DOHH2 (cell line): Measurements from ENCODE around the gene FAM53A.

Experiments
- H3F3A ChIP-seq: fragments of 200-600 bp; sonication (generic), shearing (Covaris generic); 2 replicates; pipeline ENCODE4 v1.6.0; 2016; ENCODE audit warnings: antibody characterized with exemption, mild to moderate bottlenecking; ENCODE audit not compliant: control insufficient read depth, insufficient read depth
- H3K27ac ChIP-seq: fragments of 200-600 bp; sonication (generic); 2 replicates; pipeline ENCODE4 v1.5.1; 2014; ENCODE audit warnings: low read depth, mild to moderate bottlenecking, low read length, moderate library complexity
- H3K27me3 ChIP-seq: fragments of 200-600 bp; sonication (generic); 2 replicates; pipeline ENCODE4 v1.6.1; 2014; ENCODE audit warnings: mild to moderate bottlenecking, low read length, mixed read lengths; ENCODE audit not compliant: control insufficient read depth
- H3K36me3 ChIP-seq: fragments of 200-600 bp; sonication (generic); 2 replicates; pipeline ENCODE4 v1.6.1; 2014; ENCODE audit warnings: mild to moderate bottlenecking, low read length, moderate library complexity, mixed read lengths; ENCODE audit not compliant: control insufficient read depth
- H3K4me1 ChIP-seq: fragments of 200-600 bp; sonication (generic); 2 replicates; pipeline ENCODE4 v1.6.1; 2014; ENCODE audit warnings: mild to moderate bottlenecking, low read length, mixed read lengths; ENCODE audit not compliant: control insufficient read depth
- H3K4me2 ChIP-seq: fragments of 200-600 bp; sonication (generic); 2 replicates; pipeline ENCODE4 v1.6.0; 2014; ENCODE audit warnings: mild to moderate bottlenecking, low read length, moderate library complexity
- H3K4me3 ChIP-seq: fragments of 200-600 bp; sonication (generic); 2 replicates; pipeline ENCODE4 v1.5.1; 2014; ENCODE audit warnings: mild to moderate bottlenecking, low read length, mixed read lengths
- H3K79me2 ChIP-seq: fragments of 200-600 bp; sonication (generic); 2 replicates; pipeline ENCODE4 v1.6.1; 2014; ENCODE audit warnings: mild to moderate bottlenecking, low read length, mixed read lengths; ENCODE audit not compliant: control insufficient read depth
- H3K9me2 ChIP-seq: fragments of 200-600 bp; sonication (generic); replicated peaks from 2 replicates; pipeline ENCODE4 v1.6.1; 2014; ENCODE audit warnings: mild to moderate bottlenecking, low read length, mixed read lengths; ENCODE audit not compliant: control insufficient read depth
- H3K9me3 ChIP-seq: fragments of 200-600 bp; sonication (generic); 2 replicates; pipeline ENCODE4 v1.6.1; 2014; ENCODE audit warnings: antibody characterized with exemption, low read length, mixed read lengths; ENCODE audit not compliant: control insufficient read depth, insufficient read depth
- H4K20me1 ChIP-seq: fragments of 200-600 bp; sonication (generic); 2 replicates; pipeline ENCODE4 v1.6.0; 2014; ENCODE audit warnings: low read depth, mild to moderate bottlenecking, antibody characterized with exemption, low read length, moderate library complexity; ENCODE audit not compliant: control insufficient read depth, insufficient read depth
- EZH2phosphoT487 ChIP-seq: fragments of 200-600 bp; sonication (generic); IDR thresholded peaks from 2 replicates; pipeline ENCODE4 v1.6.1; 2017; ENCODE audit warnings: borderline replicate concordance, mild to moderate bottlenecking, antibody characterized with exemption, low read length, moderate library complexity, mixed read lengths
- TF ChIP-seq, protein P1 (sequence below): fragments of 200-600 bp; sonication (generic); IDR thresholded peaks from one replicate; pipeline ENCODE4 v1.5.1; 2014; ENCODE audit warnings: antibody characterized with exemption, mild to moderate bottlenecking, low read depth, low read length; ENCODE audit not compliant: poor library complexity, severe bottlenecking

Gene FAM53A

GRCh38 chr4:1647432-1647831, 36.7 kb downstream of the FAM53A start:
- H3K4me2 ChIP-seq = no peak overlapping the region
- H3F3A ChIP-seq = no peaks in the 10 kb centered on the region
- H3K4me3 ChIP-seq = no peak overlapping the region
- no peaks in the 10 kb centered on the region for H3K27me3 ChIP-seq
- H3K4me1 ChIP-seq = no peaks in the 10 kb centered on the region
- H3K9me2 ChIP-seq = no peaks in the 10 kb centered on the region
- no peak overlapping the region for H3K27ac ChIP-seq
- H3K79me2 ChIP-seq = no peaks in the 10 kb centered on the region
- no peaks in the 10 kb centered on the region for H4K20me1 ChIP-seq
- TF ChIP-seq, protein P1, sequence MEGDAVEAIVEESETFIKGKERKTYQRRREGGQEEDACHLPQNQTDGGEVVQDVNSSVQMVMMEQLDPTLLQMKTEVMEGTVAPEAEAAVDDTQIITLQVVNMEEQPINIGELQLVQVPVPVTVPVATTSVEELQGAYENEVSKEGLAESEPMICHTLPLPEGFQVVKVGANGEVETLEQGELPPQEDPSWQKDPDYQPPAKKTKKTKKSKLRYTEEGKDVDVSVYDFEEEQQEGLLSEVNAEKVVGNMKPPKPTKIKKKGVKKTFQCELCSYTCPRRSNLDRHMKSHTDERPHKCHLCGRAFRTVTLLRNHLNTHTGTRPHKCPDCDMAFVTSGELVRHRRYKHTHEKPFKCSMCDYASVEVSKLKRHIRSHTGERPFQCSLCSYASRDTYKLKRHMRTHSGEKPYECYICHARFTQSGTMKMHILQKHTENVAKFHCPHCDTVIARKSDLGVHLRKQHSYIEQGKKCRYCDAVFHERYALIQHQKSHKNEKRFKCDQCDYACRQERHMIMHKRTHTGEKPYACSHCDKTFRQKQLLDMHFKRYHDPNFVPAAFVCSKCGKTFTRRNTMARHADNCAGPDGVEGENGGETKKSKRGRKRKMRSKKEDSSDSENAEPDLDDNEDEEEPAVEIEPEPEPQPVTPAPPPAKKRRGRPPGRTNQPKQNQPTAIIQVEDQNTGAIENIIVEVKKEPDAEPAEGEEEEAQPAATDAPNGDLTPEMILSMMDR = no peak
- TF ChIP-seq EZH2phosphoT487 = no peak
- H3K9me3 ChIP-seq = peaks cover 8% of the 10 kb centered on the region; the same call in 1 of the 2 replicates
- H3K36me3 ChIP-seq = no peaks in the 10 kb centered on the region

- H3K27me3 ChIP-seq = no peaks in the 10 kb centered on the region
- no peaks in the 10 kb centered on the region for H3K36me3 ChIP-seq
- H3F3A ChIP-seq = no peaks in the 10 kb centered on the region
- no peaks in the 10 kb centered on the region for H3K79me2 ChIP-seq
- H3K4me2 ChIP-seq = no peak overlapping the region
- H3K27ac ChIP-seq = no peak overlapping the region
- H3K4me1 ChIP-seq = no peaks in the 10 kb centered on the region
- H3K4me3 ChIP-seq = no peak overlapping the region
- H4K20me1 ChIP-seq = no peaks in the 10 kb centered on the region
- TF ChIP-seq, protein P1 = no peak
- TF ChIP-seq EZH2phosphoT487 = no peak
- H3K9me3 ChIP-seq = peaks cover under 1% of the 10 kb centered on the region; the same call in 1 of the 2 replicates
- H3K9me2 ChIP-seq = no peaks in the 10 kb centered on the region
Measured at GRCh38 chr4:1646690-1647089, 37.4 kb downstream of the FAM53A start.

DNA sequence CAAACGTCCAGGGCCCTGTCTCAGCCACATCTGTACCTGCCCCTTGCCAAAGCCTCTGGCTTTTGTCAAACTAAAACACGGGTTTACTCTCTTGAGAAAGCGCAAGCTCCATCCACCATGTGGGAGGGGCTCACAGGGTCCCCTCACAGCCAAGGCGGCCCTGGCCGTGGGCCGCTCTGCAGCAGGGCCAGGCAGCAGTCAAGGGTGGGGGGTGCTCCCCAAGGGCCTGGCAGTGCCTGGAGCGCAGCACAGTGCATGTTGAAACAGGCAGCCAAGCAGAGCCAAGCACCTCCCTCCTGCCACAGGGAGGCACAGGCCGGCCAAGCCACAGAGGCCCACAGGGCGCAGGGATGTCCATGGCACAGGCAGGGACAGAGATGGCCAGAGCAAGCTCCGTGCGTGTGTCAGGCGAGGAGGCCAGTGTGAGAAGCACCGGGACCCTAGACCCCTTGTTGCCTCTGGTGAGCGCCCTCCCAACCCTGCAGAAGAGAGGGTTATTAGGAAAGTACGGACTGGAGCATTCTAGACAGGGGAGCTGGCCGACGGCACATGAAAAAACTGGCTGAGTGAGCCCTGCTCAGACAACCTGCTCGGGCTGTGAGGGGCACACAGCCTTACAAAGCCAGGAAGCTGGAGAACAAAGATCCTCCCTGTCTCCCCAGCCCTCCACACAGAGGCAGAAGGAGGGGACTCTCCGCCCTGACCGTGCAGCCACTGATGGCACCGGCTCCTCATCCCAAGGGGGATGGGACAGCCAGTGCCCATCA, 39.0 kb downstream of the FAM53A start:
- H3K9me2 ChIP-seq = no peaks in the 10 kb centered on the region
- no peaks in the 10 kb centered on the region for H3K36me3 ChIP-seq
- H3K27ac ChIP-seq = no peak overlapping the region
- no peaks in the 10 kb centered on the region for H3F3A ChIP-seq
- H3K4me2 ChIP-seq = no peak overlapping the region
- no peaks in the 10 kb centered on the region for H3K9me3 ChIP-seq
- no peaks in the 10 kb centered on the region for H4K20me1 ChIP-seq
- no peaks in the 10 kb centered on the region for H3K79me2 ChIP-seq
- TF ChIP-seq, protein P1 = no peak
- TF ChIP-seq EZH2phosphoT487 = no peak
- H3K4me1 ChIP-seq = no peaks in the 10 kb centered on the region
- H3K4me3 ChIP-seq = no peak overlapping the region
- no peaks in the 10 kb centered on the region for H3K27me3 ChIP-seq
